K562 (cell line): ENCODE data around the gene GAB2. TPM values are rescaled to one million over a fixed set of nuclear protein-coding genes. Genes with fewer than 3 reads are reported as not detected.

ENCODE experiments used
- ARID1B ChIP-seq: fragments of 450-650 bp; IDR thresholded peaks from 2 replicates; pipeline ENCODE4 v1.6.1; 2016; ENCODE audit warnings: antibody characterized with exemption, mild to moderate bottlenecking, inconsistent platforms
- BDP1 ChIP-seq: IDR thresholded peaks from 3 replicates; pipeline ENCODE4 v1.6.1; 2011; ENCODE audit not compliant: insufficient read length, insufficient read depth
- ETV1 ChIP-seq: fragments of 450-650 bp; conservative IDR thresholded peaks from 2 replicates; pipeline ENCODE4 v1.6.1; 2016; ENCODE audit warnings: missing genetic modification characterization, control low read depth, low read depth, missing compliant biosample characterization
- GABPB1 ChIP-seq: sonication (generic); formaldehyde crosslinking; IDR thresholded peaks from 2 replicates; pipeline ENCODE4 v1.8.0; 2022; ENCODE audit warnings: mild to moderate bottlenecking, missing genetic modification reagents
- HNRNPH1 ChIP-seq: fragments of 200-400 bp; formaldehyde crosslinking; optimal IDR thresholded peaks from 2 replicates; pipeline ENCODE3; 2017; ENCODE audit warnings: low read depth, mild to moderate bottlenecking, low read length, moderate library complexity
- MAZ ChIP-seq, 2 experiments: fragments of 450-650 bp in 1 of 2; sonication (generic) in 1 of 2; formaldehyde crosslinking; IDR thresholded peaks in 1 of 2; conservative IDR thresholded peaks in 1 of 2; 2 replicates each; pipeline versions ENCODE4 v1.4.0 to v1.5.0; 2020; ENCODE audit warnings: mild to moderate bottlenecking in 1 of 2, missing genetic modification reagents in 1 of 2
- NFIX ChIP-seq: fragments of 250-450 bp; sonication (Bioruptor Pico); IDR thresholded peaks from 2 replicates; pipeline ENCODE4 v1.4.0; 2020; ENCODE audit warnings: low read depth, mild to moderate bottlenecking, moderate library complexity
- NR2F6 ChIP-seq: fragments of 450-650 bp; formaldehyde crosslinking; IDR thresholded peaks from 2 replicates; pipeline ENCODE4 v1.4.0; 2020; ENCODE audit warnings: mild to moderate bottlenecking
- SIX5 ChIP-seq, 2 experiments: IDR thresholded peaks; 2 replicates each; pipeline ENCODE4 v1.6.1; 2011; ENCODE audit warnings: low read length in 2 of 2, borderline replicate concordance in 1 of 2, low read depth in 1 of 2, mild to moderate bottlenecking in 1 of 2, moderate library complexity in 1 of 2; ENCODE audit not compliant: insufficient read depth in 1 of 2
- SPI1 ChIP-seq: IDR thresholded peaks from 2 replicates; pipeline ENCODE4 v1.6.1; 2011; ENCODE audit warnings: low read depth, low read length, control low read depth, borderline replicate concordance
- TAL1 ChIP-seq: fragments of 450-650 bp; IDR thresholded peaks from 2 replicates; pipeline ENCODE4 v1.6.1; 2016; ENCODE audit warnings: mild to moderate bottlenecking
- TFAP4 ChIP-seq: sonication (generic); formaldehyde crosslinking; IDR thresholded peaks from 2 replicates; pipeline ENCODE4 v1.8.0; 2022; ENCODE audit warnings: missing genetic modification reagents, mild to moderate bottlenecking, moderate library complexity, borderline replicate concordance
- TFE3 ChIP-seq: fragments of 450-650 bp; formaldehyde crosslinking; IDR thresholded peaks from 2 replicates; pipeline ENCODE4 v1.4.0; 2020; ENCODE audit warnings: mild to moderate bottlenecking, mixed read lengths
- THAP12 ChIP-seq: fragments of 250-450 bp; sonication (Bioruptor Pico); IDR thresholded peaks from 2 replicates; pipeline ENCODE4 v1.9.0; 2021; ENCODE audit warnings: mild to moderate bottlenecking, inconsistent platforms
- THRAP3 ChIP-seq: fragments of 450-650 bp; IDR thresholded peaks from 2 replicates; pipeline ENCODE4 v1.6.1; 2016; ENCODE audit warnings: mild to moderate bottlenecking, inconsistent platforms, borderline replicate concordance
- TRIM28 ChIP-seq: fragments of 450-650 bp; IDR thresholded peaks from 2 replicates; pipeline ENCODE4 v1.6.1; 2017
- ZBTB5 ChIP-seq: fragments of 450-650 bp; IDR thresholded peaks from 2 replicates; pipeline ENCODE4 v1.6.1; 2017; ENCODE audit warnings: antibody characterized with exemption
- ZNF175 ChIP-seq: fragments of 200-800 bp; sonication (Bioruptor generic); IDR thresholded peaks from 2 replicates; pipeline ENCODE4 v1.6.1; 2016; ENCODE audit warnings: low read depth, mild to moderate bottlenecking, missing genetic modification characterization, missing compliant biosample characterization
- ZNF3 ChIP-seq: fragments of 250-450 bp; sonication (Bioruptor Pico); IDR thresholded peaks from 2 replicates; pipeline ENCODE4 v1.5.0; 2021; ENCODE audit warnings: mild to moderate bottlenecking, moderate library complexity
- polyA plus RNA-seq, 8 experiments: library from polyadenylated mRNA; depleted of rRNA in 4 of 8; stranded (reverse) in 5 of 8; unstranded in 3 of 8; fragments of >200 nt; fragmentation: Nextera tagmentation in 2 of 8; fragmentation: Illumina TruSeq in 1 of 8; extraction: Ambion mirVana in 2 of 8; extraction: Trizol in 1 of 8; gene quantifications; 2 replicates each; pipeline versions ENCODE4 v1.2.1 to v1.2.3, GENCODE V29; 2011 to 2014; ENCODE audit warnings: inconsistent platforms in 1 of 8, missing spikeins in 1 of 8
- total RNA-seq, 7 experiments: library from RNA; depleted of rRNA in 6 of 7; stranded (reverse); fragments of >200 nt in 6 of 7; fragmentation: Illumina TruSeq in 2 of 7; extraction: Trizol in 2 of 7; gene quantifications; 2 replicates each; pipeline versions ENCODE4 v1.2.1 to v1.2.3, GENCODE V29; 2011 to 2021; ENCODE audit warnings: low replicate concordance in 1 of 7

Gene GAB2
- total and polyA plus RNA-seq, 9 of the 15 experiments (the other 6 are each of a cell fraction or from before 2014, with no cell fraction given), result 2.3 to 35.2 (median 16.1) TPM

GRCh38 chr11:78414321-78415051 is 3.1 kb downstream of the GAB2 start (continued):
- TF ChIP-seq THAP12 (CRISPR knock-in tag) (no peak), THRAP3 (no peak), TFE3 (CRISPR knock-in tag) (no peak), HNRNPH1 (no peak), GABPB1 (no peak), ETV1 (tag) (no peak), NFIX (CRISPR knock-in tag) (no peak), SPI1 (no peak), ZNF175 (CRISPR knock-in tag) (no peak), TRIM28 (no peak), MAZ (CRISPR knock-in tag; conservative IDR thresholded peaks at IDR 0.05 in 1 of 2, IDR thresholded peaks at IDR 0.05 in 1 of 2) (no peak), BDP1 (no peak), TFAP4 (no peak), TAL1 (peak; percentile 34; the same call in 1 of the 2 replicates), ZNF3 (no peak), NR2F6 (CRISPR knock-in tag) (no peak), ARID1B (peak; percentile 65; the same call in 1 of the 2 replicates), ZBTB5 (no peak), SIX5 (IDR thresholded peaks at IDR 0.05; ENCODE audit: borderline replicate concordance in 1 of 2, insufficient read depth in 1 of 2, low read depth in 1 of 2, low read length in 2 of 2) (no peak)
